HG03354 (cell line): ENCODE data around the gene PECR.
"Not testable (repeated sequence)": the region's sequence is repeated elsewhere in the genome, so short reads cannot be mapped to it uniquely, and the experiment has no call there.

Experiments used
- ATAC-seq: cut with Tn5 transposase; IDR thresholded peaks from one replicate; pipeline ENCODE4 v1.9.1; 2021; ENCODE audit warnings: mild to moderate bottlenecking; ENCODE audit not compliant: unreplicated experiment, poor library complexity, severe bottlenecking

The PECR gene

DNA sequence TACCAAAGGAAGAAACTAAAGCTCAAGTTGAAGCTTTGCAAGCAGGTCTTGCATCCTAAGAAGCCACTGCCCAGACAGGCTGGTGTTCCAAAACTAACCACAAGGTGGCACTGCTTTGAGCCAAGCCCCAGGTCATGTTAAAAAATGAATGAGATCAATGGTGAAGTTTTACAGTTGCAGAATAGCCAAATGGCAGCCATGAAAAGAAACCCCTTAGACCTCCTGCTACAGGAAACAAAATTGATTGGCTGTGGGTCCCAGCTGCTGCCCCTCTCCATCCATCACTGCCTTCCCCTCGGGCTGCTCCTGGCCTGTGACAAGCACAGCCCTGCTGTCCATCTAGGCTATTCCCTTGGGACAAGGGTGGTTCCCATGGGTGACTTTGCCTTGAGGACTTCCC lies 47.5 kb downstream of the PECR start:
- ATAC-seq: peak; percentile 57

GRCh38 chr2:216033403-216033802 lies 48.2 kb downstream of the PECR start:
- peak; percentile 33 for ATAC-seq

DNA sequence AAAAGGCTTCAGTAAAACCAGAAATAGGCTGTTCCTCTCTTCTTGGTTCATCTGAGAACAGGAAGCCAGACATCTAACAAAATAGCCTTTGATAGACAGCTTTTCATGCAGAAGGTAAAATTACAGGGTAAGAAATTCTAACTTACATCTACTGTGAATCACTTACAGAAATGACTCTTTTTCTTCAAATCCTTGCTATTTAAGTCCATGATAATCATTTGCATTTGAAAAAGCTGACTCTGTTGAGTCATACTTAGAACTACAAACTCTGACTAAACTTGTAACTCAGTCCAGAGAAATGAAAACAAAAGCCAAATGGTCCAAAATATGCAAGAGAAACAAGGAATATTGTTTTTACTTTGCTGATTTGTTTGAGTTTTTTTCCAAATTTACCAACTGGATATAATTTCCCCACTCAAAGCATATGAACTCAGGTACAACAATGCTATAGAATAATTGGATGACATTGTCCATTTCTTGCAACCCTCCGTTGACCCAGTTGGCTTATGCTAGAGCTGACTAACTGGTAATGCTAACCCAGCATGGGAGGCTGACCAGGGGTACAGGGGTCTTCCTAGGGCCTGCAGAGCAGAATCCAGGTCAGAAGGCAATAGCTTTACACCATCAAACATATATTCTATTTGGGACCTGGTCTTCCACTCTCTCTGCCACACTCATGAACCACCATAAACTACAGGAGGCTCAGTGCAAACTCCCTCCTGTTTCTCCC lies 49.5 kb downstream of the PECR start:
- peak; percentile 81 for ATAC-seq

GRCh38 chr2:216030216-216030615 lies 51.4 kb downstream of the PECR start:
- ATAC-seq: no peak

- no peak for ATAC-seq
These were observed 52.0 kb downstream of the PECR start for GRCh38 chr2:216029416-216030129.

DNA sequence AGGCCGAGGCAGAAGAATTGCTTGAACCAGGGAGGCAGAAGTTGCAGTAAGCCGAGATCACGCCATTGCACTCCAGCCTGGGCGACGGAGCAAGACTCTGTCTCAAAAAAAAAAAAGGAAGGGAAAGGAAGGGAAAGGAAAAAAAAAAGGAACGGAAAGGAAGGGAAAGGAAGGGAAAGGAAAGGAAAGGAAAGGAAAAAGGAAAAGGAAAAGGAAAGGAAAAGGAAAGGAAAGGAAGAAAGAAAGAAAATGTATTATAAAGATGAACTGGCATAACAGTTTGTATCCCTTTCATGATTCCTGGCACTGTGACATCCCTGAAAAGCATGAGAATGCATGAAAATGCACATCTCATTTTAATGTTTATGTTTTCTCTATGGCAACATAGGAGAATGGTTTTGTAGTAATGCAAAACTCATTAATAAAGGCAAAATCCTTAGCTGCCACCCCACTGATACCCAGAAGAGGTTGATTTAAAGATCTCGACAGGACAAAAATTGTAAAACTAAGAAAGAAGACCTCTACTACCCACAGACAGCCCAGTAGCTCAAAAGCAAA lies 56.8 kb downstream of the PECR start:
- no peak for ATAC-seq

DNA sequence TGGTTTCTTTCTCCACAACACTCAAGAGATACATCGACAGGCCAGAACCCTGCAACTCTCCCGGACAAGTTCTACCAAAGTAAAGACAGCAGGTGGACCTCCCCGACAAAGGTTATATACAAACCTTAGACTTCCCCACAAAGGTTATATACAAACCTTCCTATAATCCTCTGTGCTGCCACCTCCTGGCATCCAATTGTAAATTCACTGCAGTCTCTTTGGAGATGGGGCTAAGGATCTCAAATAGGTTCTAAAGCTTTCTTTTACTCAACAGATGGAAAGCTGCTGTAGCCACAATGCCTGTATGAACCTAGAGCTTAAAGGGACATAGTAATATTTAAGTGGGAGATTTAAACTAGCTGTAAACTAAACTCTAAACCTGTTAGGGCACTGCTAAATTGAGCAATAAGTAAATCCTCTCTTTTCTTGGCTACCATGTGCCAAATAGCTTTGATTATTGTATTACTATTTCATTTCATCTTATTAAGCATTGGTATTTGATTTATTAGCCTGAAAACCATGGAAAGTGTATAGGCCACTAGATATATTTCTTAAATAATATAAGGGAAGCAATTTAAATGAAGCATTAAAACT lies 58.5 kb downstream of the PECR start:
- ATAC-seq: peak; percentile 90

- ATAC-seq: no peak
These were observed 59.6 kb downstream of the PECR start for GRCh38 chr2:216021768-216022565.

DNA sequence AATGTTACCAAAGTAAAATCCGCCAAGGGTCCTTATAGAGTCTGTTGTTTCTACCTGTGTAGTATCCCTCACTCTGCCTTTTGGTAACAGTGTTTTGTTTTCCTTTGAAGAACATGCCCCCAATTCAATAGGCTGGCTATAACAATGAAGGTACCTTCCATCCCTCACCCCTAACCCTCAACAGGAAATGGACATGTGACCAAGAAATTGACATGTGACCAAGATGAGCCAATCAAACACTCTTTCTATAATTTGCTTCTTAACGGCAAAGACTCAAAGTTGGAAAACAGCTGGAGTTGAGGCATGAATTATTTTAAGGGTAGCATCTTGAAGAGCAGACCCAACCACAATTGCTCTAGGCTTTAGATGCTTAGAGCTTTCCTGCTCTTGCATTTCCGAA lies 62.9 kb downstream of the PECR start:
- ATAC-seq: no peak

- ATAC-seq: no peak
These were observed 64.2 kb downstream of the PECR start for GRCh38 chr2:216017365-216017764.

DNA sequence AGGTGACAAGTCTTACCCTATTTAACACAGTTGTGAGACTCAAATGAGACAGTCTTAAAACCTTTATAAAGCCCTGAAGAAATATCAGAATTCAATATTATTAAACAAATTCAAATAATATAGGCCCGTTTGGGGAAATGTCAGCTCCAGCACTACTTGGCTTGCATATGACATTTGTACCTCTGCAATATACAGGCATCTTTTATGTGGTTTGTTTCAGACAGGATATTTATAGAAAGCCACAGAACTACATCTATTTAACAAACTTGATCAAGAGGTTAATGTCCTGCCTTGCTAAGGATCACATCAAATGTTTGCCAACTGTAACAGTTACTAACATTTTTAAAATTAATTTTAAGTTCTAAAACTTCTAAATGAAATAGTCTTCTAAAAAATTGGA lies 65.0 kb downstream of the PECR start:
- no peak for ATAC-seq

GRCh38 chr2:216015722-216016464 lies 65.7 kb downstream of the PECR start:
- ATAC-seq: peak; percentile 87

GRCh38 chr2:216014986-216015385 lies 66.6 kb downstream of the PECR start:
- ATAC-seq: no peak

- no peak for ATAC-seq
These were observed 67.6 kb downstream of the PECR start for GRCh38 chr2:216014006-216014405.

DNA sequence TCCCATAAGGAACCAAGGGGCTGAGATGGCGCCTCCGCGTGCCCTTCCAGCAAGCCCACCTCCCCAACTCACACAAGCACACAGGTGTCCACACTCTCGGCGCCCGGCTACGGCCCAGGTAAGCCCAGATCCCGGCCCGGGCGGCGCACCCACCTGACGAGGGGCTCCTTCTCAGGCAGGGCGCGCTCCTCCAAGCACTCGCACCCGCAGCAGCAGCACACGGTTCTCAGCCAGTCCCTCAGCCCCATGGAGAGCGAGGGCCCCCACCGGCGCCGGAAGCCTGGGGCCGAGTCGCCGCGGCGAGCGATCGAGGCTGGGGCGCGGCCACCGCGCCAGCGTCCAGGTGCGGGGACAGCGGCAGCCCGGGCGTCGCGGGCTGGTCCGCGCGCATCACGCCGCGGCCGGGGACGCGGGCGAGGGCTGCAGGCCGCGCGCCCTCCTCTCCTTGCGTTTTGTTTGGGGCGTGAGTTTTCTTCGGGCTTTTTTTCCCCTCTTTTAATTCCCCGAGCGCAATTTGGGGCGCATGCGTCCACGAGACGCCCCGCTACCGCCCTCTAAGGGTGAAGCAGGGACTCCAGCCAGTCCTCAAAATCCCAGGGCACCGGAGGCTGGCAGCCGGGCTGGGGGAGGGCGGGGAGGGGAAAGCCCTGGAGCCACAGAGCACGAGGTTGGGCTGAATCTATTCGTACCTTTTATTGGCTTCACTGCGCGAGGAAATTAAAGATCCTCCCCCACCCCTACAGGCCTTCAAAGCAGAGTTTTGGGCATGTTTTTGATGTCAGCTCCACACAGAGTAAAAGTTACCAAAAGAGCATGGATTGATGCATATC lies 68.3 kb downstream of the PECR start, which contains the start of gene MREG:
Gene MREG, minus strand, starts transcription at position 472 of the 830 bp plus-strand sequence. Its CDS starts 224 bp downstream, at position 248.
- ATAC-seq: peak; percentile 59

- no peak for ATAC-seq
These were observed 68.9 kb downstream of the PECR start for GRCh38 chr2:216012830-216013079.

DNA sequence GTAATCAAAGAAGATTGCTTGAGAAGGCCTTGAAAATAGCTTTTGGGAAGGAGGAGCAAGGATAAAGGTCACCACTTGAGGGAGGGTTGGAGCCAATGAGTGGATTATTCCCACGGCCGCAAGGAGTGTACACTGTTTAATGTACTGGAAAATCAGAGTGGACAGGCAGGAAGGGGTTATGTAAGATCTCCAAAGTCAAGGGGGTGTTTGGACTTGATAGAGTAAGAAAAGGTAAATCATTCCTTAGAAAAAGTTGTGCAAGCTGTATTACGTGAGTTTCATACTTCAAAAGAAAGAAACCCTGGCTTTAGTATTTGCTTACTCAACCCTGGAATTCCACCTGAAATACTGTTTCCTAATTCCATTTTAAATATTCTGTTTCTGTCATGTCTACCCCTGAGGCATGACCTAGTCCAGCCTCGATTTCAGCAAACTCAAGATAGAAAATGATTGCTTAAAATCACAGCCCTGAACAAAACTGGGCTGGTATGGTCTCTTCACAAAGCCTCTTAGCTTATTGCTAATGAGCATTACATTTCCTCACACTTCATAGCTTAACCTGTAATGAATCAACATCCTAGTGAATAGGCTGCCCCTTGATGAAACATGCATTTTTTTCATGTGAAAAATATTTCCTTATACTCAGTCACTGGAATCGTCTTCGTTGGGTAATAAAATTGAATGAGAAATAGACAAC lies 69.3 kb downstream of the PECR start:
- ATAC-seq: no peak

DNA sequence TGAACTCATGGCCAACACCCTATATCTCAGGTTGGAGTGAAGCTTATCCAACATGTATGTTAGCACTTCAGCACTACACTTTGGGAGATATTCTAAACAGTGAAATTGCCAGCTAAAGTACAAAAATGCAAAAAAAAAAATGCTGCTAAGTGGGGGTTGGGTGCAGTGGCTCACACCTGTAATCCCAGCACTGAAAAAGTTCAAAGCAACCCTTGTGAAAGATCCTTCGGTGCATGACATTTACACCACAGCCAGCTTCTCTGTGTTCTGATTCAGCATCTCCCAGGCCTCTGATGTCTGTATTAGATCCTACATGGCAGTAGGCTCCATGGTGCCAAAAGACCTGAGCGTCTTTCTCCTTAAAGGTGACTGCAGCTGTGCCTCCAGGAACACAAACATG lies 72.4 kb downstream of the PECR start:
- not testable (repeated sequence) for ATAC-seq
